Skeletal muscle tissue (tissue), 4 donors: ENCODE data around the gene SYTL3. TPM values are rescaled to one million over a fixed set of nuclear protein-coding genes. Genes with fewer than 3 reads are reported as not detected.

ENCODE experiments used
- H3K27ac ChIP-seq: one replicate; pipeline ENCODE4 v1.7.0; 2013; ENCODE audit warnings: mild to moderate bottlenecking, low read depth, low read length, inconsistent platforms
- H3K27me3 ChIP-seq, 3 donors: one replicate each; pipeline ENCODE4 v1.7.0; 2013; ENCODE audit warnings: low read length in 3 of 3; ENCODE audit not compliant: control insufficient read depth in 3 of 3, insufficient read depth in 3 of 3
- H3K36me3 ChIP-seq, 3 donors: one replicate each; pipeline ENCODE4 v1.7.0; 2013; ENCODE audit warnings: low read length in 3 of 3; ENCODE audit not compliant: control insufficient read depth in 3 of 3, insufficient read depth in 3 of 3
- H3K4me1 ChIP-seq, 3 donors: one replicate each; pipeline ENCODE4 v1.7.0; 2013; ENCODE audit warnings: low read length in 3 of 3, mild to moderate bottlenecking in 3 of 3; ENCODE audit not compliant: control insufficient read depth in 3 of 3, insufficient read depth in 3 of 3
- H3K4me3 ChIP-seq, 3 donors: one replicate each; pipeline ENCODE4 v1.7.0; 2013; ENCODE audit warnings: low read length in 3 of 3
- H3K9ac ChIP-seq, 3 donors: one replicate each; pipeline ENCODE4 v1.7.0; 2013; ENCODE audit warnings: low read length in 3 of 3, mild to moderate bottlenecking in 3 of 3, moderate library complexity in 2 of 3, low read depth in 1 of 3
- H3K9me3 ChIP-seq, 3 donors: one replicate each; pipeline ENCODE4 v1.7.0; 2013; ENCODE audit warnings: low read length in 3 of 3; ENCODE audit not compliant: control insufficient read depth in 3 of 3
- total RNA-seq: library from RNA; depleted of rRNA; stranded (reverse); fragments of >200 nt; gene quantifications from one replicate; pipeline ENCODE4 v1.2.3, GENCODE V29; 2014
- donor health status: Osteomylitis.

Gene SYTL3
- total RNA-seq, 1 donor from 2014 or later, result 5.7 TPM

GRCh38 chr6:158621694-158622544 is 27.9 kb upstream of the SYTL3 start:
- Histone ChIP-seq H3K9me3 (no peaks in the 10 kb centered on the region), H3K36me3 (peaks cover 12 to 23% (median 23%) of the 10 kb centered on the region in 3 donors), H3K4me3 (no peak overlapping the region)

GRCh38 chr6:158622545-158623190 is 27.2 kb upstream of the SYTL3 start:
- Histone ChIP-seq H3K4me3 (no peak overlapping the region), H3K9ac (no peak overlapping the region), H3K4me1 (peaks cover 0 to 3% (median 0%) of the 10 kb centered on the region in 3 donors), H3K27me3 (no peaks in the 10 kb centered on the region), H3K36me3 (peaks cover 18 to 31% (median 28%) of the 10 kb centered on the region in 3 donors), H3K9me3 (no peaks in the 10 kb centered on the region), H3K27ac (no peak overlapping the region)

More at GRCh38 chr6:158621694-158622544, 27.9 kb upstream of the SYTL3 start:
- Histone ChIP-seq H3K27ac (no peak overlapping the region), H3K27me3 (no peaks in the 10 kb centered on the region), H3K9ac (no peak overlapping the region), H3K4me1 (no peaks in the 10 kb centered on the region)

GRCh38 chr6:158624684-158625682 is 24.9 kb upstream of the SYTL3 start:
- H3K36me3 ChIP-seq, result peaks cover 18 to 32% (median 27%) of the 10 kb centered on the region in 3 donors
- H3K9ac ChIP-seq, result no peak overlapping the region
- H3K27me3 ChIP-seq, result no peaks in the 10 kb centered on the region
- peaks cover 14 to 25% (median 17%) of the 10 kb centered on the region in 3 donors for H3K4me1 ChIP-seq
- H3K27ac ChIP-seq, result no peak overlapping the region
- no peaks in the 10 kb centered on the region for H3K9me3 ChIP-seq
- H3K4me3 ChIP-seq, result no peak overlapping the region

- no peaks in the 10 kb centered on the region for H3K9me3 ChIP-seq
- peaks cover 18 to 32% (median 24%) of the 10 kb centered on the region in 3 donors for H3K36me3 ChIP-seq
- H3K27ac ChIP-seq, result no peak overlapping the region
- H3K27me3 ChIP-seq, result no peaks in the 10 kb centered on the region
- no peak overlapping the region for H3K4me3 ChIP-seq
- H3K4me1 ChIP-seq, result peaks cover 15 to 27% (median 18%) of the 10 kb centered on the region in 3 donors
- H3K9ac ChIP-seq, result no peak overlapping the region
These were observed 24.0 kb upstream of the SYTL3 start for GRCh38 chr6:158625881-158626305.

GRCh38 chr6:158626360-158627167 is 23.3 kb upstream of the SYTL3 start:
- H3K9me3 ChIP-seq, result no peaks in the 10 kb centered on the region
- H3K27ac ChIP-seq, result no peak overlapping the region
- H3K9ac ChIP-seq, result no peak overlapping the region
- H3K4me1 ChIP-seq, result peaks cover 22 to 34% (median 25%) of the 10 kb centered on the region in 3 donors
- H3K4me3 ChIP-seq, result no peak overlapping the region
- no peaks in the 10 kb centered on the region for H3K27me3 ChIP-seq
- peaks cover 18 to 30% (median 20%) of the 10 kb centered on the region in 3 donors for H3K36me3 ChIP-seq

- Histone ChIP-seq H3K4me1 (peaks cover 29 to 42% (median 32%) of the 10 kb centered on the region in 3 donors), H3K36me3 (peaks cover 18 to 27% (median 18%) of the 10 kb centered on the region in 3 donors), H3K9ac (peak overlapping the region in 1 of 3 donors; percentile 3), H3K27me3 (no peaks in the 10 kb centered on the region), H3K9me3 (no peaks in the 10 kb centered on the region), H3K27ac (no peak overlapping the region), H3K4me3 (no peak overlapping the region)
These were observed 22.5 kb upstream of the SYTL3 start for GRCh38 chr6:158627168-158627939.

GRCh38 chr6:158627940-158628211 is 22.0 kb upstream of the SYTL3 start:
- H3K27me3 ChIP-seq, result no peaks in the 10 kb centered on the region
- peaks cover 30 to 44% (median 33%) of the 10 kb centered on the region in 3 donors for H3K4me1 ChIP-seq
- H3K9ac ChIP-seq, result peak overlapping the region in 1 of 3 donors; percentile 3
- no peak overlapping the region for H3K4me3 ChIP-seq
- H3K36me3 ChIP-seq, result peaks cover 15 to 27% (median 18%) of the 10 kb centered on the region in 3 donors
- no peak overlapping the region for H3K27ac ChIP-seq
- no peaks in the 10 kb centered on the region for H3K9me3 ChIP-seq

GRCh38 chr6:158628542-158628941 is 21.3 kb upstream of the SYTL3 start:
- Histone ChIP-seq H3K4me1 (peaks cover 30 to 44% (median 33%) of the 10 kb centered on the region in 3 donors), H3K27me3 (no peaks in the 10 kb centered on the region), H3K36me3 (peaks cover 14 to 32% (median 21%) of the 10 kb centered on the region in 3 donors), H3K4me3 (peak overlapping the region in 1 of 3 donors; percentile 61), H3K9me3 (no peaks in the 10 kb centered on the region), H3K9ac (peak overlapping the region; percentile 43 to 60 (median 48)), H3K27ac (no peak overlapping the region)
